Middle frontal gyrus (tissue), 1 donor: ENCODE results near the gene KLF13.

ENCODE experiments used
- DNase-seq: peaks from one replicate; pipeline ENCODE4 v3.0.0-alpha.2; 2015; ENCODE audit warnings: low spot score; ENCODE audit errors: extremely low spot score

The KLF13 gene

GRCh38 chr15:31298707-31299172 is 27.9 kb upstream of the KLF13 start:
- no peak for DNase-seq

- DNase-seq: peak; percentile 84
Measured at GRCh38 chr15:31300208-31300661, 26.4 kb upstream of the KLF13 start.

GRCh38 chr15:31300981-31301672 is 25.5 kb upstream of the KLF13 start:
- no peak for DNase-seq

GRCh38 chr15:31301673-31301990 is 25.0 kb upstream of the KLF13 start:
- DNase-seq: no peak

GRCh38 chr15:31302029-31302657 is 24.5 kb upstream of the KLF13 start:
- no peak for DNase-seq

- DNase-seq: no peak
Measured at GRCh38 chr15:31302778-31303725, 23.6 kb upstream of the KLF13 start.

GRCh38 chr15:31303726-31304648 is 22.6 kb upstream of the KLF13 start:
- no peak for DNase-seq

GRCh38 chr15:31304751-31305365 is 21.8 kb upstream of the KLF13 start:
- DNase-seq: no peak

GRCh38 chr15:31305375-31305774 is 21.3 kb upstream of the KLF13 start:
- no peak for DNase-seq

- no peak for DNase-seq
Measured at GRCh38 chr15:31305796-31306425, 20.7 kb upstream of the KLF13 start.

- DNase-seq: peak; percentile 75
Measured at GRCh38 chr15:31306426-31307269, 20.0 kb upstream of the KLF13 start.

- DNase-seq: no peak
Measured at GRCh38 chr15:31307270-31308184, 19.1 kb upstream of the KLF13 start.

GRCh38 chr15:31308185-31308639 is 18.4 kb upstream of the KLF13 start:
- DNase-seq: no peak

GRCh38 chr15:31309893-31310606 is 16.6 kb upstream of the KLF13 start:
- DNase-seq: no peak

GRCh38 chr15:31311735-31312619 is 14.7 kb upstream of the KLF13 start:
- no peak for DNase-seq

- DNase-seq: no peak
Measured at GRCh38 chr15:31313223-31313622, 13.4 kb upstream of the KLF13 start.
